Measurements from ENCODE around the gene MAML1. TPM values are rescaled to one million over a fixed set of nuclear protein-coding genes. Genes with fewer than 3 reads are reported as not detected.
"Not testable (repeated sequence)": the region's sequence is repeated elsewhere in the genome, so short reads cannot be mapped to it uniquely, and the experiment has no call there.

The MAML1 gene
- total RNA-seq, 1 experiment from 2014 or later: 42.2 TPM

DNA sequence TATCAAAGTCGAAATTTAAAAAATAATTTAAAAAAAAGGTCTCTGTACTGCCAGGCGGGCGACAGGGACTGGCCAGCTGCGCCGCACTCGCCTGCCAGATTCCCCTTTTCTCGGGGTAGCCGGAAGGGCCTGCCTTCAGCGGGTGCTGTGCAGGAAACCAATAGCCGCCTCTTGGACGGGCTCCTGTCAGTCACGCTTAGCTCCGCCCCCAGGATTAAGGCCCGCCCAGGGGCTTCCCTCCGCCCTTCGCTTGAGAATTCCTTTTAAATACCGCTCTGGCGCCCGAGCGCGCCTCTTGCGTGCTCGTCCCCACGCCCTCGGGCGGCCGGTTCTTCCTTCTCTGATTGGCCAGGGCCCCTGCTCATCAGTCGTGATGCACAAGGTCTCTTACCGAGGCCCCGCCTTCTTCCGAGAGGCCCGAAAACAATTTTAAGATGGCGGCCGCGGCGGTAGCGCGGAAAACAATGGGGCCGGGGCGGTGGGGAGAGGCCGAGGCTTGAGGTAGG is at the start of gene MAML1 (continued):
- TF ChIP-seq, protein P1, sequence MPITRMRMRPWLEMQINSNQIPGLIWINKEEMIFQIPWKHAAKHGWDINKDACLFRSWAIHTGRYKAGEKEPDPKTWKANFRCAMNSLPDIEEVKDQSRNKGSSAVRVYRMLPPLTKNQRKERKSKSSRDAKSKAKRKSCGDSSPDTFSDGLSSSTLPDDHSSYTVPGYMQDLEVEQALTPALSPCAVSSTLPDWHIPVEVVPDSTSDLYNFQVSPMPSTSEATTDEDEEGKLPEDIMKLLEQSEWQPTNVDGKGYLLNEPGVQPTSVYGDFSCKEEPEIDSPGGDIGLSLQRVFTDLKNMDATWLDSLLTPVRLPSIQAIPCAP (CRISPR knock-in tag; IDR thresholded peaks at IDR 0.05): no peak
- TF ChIP-seq, protein P2, sequence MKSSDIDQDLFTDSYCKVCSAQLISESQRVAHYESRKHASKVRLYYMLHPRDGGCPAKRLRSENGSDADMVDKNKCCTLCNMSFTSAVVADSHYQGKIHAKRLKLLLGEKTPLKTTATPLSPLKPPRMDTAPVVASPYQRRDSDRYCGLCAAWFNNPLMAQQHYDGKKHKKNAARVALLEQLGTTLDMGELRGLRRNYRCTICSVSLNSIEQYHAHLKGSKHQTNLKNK (CRISPR knock-in tag; IDR thresholded peaks at IDR 0.05): no peak
- TF ChIP-seq, protein P3, sequence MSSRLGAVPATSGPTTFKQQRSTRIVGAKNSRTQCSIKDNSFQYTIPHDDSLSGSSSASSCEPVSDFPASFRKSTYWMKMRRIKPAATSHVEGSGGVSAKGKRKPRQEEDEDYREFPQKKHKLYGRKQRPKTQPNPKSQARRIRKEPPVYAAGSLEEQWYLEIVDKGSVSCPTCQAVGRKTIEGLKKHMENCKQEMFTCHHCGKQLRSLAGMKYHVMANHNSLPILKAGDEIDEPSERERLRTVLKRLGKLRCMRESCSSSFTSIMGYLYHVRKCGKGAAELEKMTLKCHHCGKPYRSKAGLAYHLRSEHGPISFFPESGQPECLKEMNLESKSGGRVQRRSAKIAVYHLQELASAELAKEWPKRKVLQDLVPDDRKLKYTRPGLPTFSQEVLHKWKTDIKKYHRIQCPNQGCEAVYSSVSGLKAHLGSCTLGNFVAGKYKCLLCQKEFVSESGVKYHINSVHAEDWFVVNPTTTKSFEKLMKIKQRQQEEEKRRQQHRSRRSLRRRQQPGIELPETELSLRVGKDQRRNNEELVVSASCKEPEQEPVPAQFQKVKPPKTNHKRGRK (CRISPR knock-in tag; IDR thresholded peaks at IDR 0.05; ENCODE audit: borderline replicate concordance): no peak
- TF ChIP-seq CREB1 (CRISPR knock-in tag; IDR thresholded peaks at IDR 0.05) (no peak), MYBL2 (CRISPR knock-in tag; IDR thresholded peaks at IDR 0.05) (no peak; the same call in 1 of the 2 replicates), JAZF1 (CRISPR knock-in tag; IDR thresholded peaks at IDR 0.05) (no peak)
- TF ChIP-seq, protein P4, sequence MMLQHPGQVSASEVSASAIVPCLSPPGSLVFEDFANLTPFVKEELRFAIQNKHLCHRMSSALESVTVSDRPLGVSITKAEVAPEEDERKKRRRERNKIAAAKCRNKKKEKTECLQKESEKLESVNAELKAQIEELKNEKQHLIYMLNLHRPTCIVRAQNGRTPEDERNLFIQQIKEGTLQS (CRISPR knock-in tag; conservative IDR thresholded peaks at IDR 0.05): no peak
- TF ChIP-seq, protein P5, sequence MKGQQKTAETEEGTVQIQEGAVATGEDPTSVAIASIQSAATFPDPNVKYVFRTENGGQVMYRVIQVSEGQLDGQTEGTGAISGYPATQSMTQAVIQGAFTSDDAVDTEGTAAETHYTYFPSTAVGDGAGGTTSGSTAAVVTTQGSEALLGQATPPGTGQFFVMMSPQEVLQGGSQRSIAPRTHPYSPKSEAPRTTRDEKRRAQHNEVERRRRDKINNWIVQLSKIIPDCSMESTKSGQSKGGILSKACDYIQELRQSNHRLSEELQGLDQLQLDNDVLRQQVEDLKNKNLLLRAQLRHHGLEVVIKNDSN (CRISPR knock-in tag; IDR thresholded peaks at IDR 0.05): peak; percentile 19; the same call in 1 of the 2 replicates

DNA sequence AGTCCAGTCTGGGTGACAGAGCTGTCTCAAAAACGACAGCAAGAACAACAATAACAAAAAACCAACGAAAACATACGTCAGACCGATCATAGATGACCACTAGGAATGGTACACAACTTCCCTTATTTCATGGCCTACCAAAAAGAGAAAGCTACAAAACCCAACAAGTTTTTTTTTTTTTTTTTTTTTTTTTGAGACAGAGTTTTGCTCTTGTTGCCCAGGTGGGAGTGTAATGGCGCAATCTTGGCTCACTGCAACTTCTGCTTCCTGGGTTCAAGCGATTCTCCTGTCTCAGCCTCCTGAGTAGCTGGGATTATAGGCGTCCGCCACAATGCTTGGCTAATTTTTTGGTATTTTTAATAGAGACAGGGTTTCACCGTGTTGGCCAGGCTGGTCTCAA is 43.4 kb upstream of the MAML1 start:
- CTCF ChIA-PET: not testable (repeated sequence)
- POLR2A ChIA-PET: interaction anchor here (0.6 kb wide), 3 partner anchors 69 to 1433 kb away, joined by 3 read pairs; no protein-coding TSS in a partner anchor

DNA sequence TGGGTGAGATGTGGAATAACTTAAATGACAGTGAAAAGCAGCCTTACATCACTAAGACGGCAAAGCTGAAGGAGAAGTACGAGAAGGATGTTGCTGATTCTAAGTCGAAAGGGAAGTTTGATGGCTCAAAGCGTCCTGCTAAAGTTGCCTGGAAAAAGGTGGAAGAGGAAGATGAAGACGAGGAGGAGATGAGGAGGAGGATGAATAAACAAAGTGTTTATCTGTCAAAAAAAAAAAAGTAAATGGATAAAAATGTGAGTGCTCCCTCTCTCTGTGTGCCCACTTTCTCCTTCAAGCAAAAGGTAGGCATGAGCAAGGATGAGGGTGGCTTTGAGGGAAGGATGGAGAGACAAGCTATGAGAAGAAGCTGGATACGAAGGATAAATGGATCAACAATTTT is 38.1 kb upstream of the MAML1 start:
- POLR2A ChIA-PET: no interaction called here
- Mint-ChIP-seq H3K4me3 (no peak overlapping the region), H3K27me3 (ENCODE audit: low read depth) (no peaks in the 10 kb centered on the region; the same call in 1 of the 2 replicates), H3K27ac (no peak overlapping the region), H3K9me3 (no peaks in the 10 kb centered on the region; the same call in 1 of the 2 replicates), H3K36me3 (no peaks in the 10 kb centered on the region), H3K4me1 (peaks cover 10% of the 10 kb centered on the region)
- no peak for DNase-seq (ENCODE audit: low spot score)
- no peak for ATAC-seq
- TF ChIP-seq, protein P6, sequence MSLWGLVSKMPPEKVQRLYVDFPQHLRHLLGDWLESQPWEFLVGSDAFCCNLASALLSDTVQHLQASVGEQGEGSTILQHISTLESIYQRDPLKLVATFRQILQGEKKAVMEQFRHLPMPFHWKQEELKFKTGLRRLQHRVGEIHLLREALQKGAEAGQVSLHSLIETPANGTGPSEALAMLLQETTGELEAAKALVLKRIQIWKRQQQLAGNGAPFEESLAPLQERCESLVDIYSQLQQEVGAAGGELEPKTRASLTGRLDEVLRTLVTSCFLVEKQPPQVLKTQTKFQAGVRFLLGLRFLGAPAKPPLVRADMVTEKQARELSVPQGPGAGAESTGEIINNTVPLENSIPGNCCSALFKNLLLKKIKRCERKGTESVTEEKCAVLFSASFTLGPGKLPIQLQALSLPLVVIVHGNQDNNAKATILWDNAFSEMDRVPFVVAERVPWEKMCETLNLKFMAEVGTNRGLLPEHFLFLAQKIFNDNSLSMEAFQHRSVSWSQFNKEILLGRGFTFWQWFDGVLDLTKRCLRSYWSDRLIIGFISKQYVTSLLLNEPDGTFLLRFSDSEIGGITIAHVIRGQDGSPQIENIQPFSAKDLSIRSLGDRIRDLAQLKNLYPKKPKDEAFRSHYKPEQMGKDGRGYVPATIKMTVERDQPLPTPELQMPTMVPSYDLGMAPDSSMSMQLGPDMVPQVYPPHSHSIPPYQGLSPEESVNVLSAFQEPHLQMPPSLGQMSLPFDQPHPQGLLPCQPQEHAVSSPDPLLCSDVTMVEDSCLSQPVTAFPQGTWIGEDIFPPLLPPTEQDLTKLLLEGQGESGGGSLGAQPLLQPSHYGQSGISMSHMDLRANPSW (CRISPR knock-in tag; conservative IDR thresholded peaks at IDR 0.05; ENCODE audit: low read depth): no peak
- TF ChIP-seq GABPB1 (CRISPR knock-in tag; IDR thresholded peaks at IDR 0.05): no peak
- no peak for TF ChIP-seq IRF2 (CRISPR knock-in tag; IDR thresholded peaks at IDR 0.05; ENCODE audit: borderline replicate concordance, low read depth)
- TF ChIP-seq, protein P7, sequence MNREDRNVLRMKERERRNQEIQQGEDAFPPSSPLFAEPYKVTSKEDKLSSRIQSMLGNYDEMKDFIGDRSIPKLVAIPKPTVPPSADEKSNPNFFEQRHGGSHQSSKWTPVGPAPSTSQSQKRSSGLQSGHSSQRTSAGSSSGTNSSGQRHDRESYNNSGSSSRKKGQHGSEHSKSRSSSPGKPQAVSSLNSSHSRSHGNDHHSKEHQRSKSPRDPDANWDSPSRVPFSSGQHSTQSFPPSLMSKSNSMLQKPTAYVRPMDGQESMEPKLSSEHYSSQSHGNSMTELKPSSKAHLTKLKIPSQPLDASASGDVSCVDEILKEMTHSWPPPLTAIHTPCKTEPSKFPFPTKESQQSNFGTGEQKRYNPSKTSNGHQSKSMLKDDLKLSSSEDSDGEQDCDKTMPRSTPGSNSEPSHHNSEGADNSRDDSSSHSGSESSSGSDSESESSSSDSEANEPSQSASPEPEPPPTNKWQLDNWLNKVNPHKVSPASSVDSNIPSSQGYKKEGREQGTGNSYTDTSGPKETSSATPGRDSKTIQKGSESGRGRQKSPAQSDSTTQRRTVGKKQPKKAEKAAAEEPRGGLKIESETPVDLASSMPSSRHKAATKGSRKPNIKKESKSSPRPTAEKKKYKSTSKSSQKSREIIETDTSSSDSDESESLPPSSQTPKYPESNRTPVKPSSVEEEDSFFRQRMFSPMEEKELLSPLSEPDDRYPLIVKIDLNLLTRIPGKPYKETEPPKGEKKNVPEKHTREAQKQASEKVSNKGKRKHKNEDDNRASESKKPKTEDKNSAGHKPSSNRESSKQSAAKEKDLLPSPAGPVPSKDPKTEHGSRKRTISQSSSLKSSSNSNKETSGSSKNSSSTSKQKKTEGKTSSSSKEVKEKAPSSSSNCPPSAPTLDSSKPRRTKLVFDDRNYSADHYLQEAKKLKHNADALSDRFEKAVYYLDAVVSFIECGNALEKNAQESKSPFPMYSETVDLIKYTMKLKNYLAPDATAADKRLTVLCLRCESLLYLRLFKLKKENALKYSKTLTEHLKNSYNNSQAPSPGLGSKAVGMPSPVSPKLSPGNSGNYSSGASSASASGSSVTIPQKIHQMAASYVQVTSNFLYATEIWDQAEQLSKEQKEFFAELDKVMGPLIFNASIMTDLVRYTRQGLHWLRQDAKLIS (CRISPR knock-in tag; IDR thresholded peaks at IDR 0.05; ENCODE audit: borderline replicate concordance): no peak
- no peak for TF ChIP-seq ESRRA (CRISPR knock-in tag; IDR thresholded peaks at IDR 0.05; ENCODE audit: borderline replicate concordance)
- no peak for TF ChIP-seq MXD4 (CRISPR knock-in tag; IDR thresholded peaks at IDR 0.05; ENCODE audit: borderline replicate concordance)
- TF ChIP-seq SMAD4 (CRISPR knock-in tag; IDR thresholded peaks at IDR 0.05): no peak
- no peak for TF ChIP-seq TCF7 (CRISPR knock-in tag; IDR thresholded peaks at IDR 0.05; ENCODE audit: low read depth)
- TF ChIP-seq RORB (CRISPR knock-in tag; IDR thresholded peaks at IDR 0.05): no peak
- no peak for TF ChIP-seq NR3C1 (CRISPR knock-in tag; conservative IDR thresholded peaks at IDR 0.05; ENCODE audit: low read depth)
- TF ChIP-seq, protein P8, sequence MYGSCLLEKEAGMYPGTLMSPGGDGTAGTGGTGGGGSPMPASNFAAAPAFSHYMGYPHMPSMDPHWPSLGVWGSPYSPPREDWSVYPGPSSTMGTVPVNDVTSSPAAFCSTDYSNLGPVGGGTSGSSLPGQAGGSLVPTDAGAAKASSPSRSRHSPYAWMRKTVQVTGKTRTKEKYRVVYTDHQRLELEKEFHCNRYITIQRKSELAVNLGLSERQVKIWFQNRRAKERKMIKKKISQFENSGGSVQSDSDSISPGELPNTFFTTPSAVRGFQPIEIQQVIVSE (CRISPR knock-in tag; IDR thresholded peaks at IDR 0.05; ENCODE audit: borderline replicate concordance): no peak
- no peak for TF ChIP-seq KAT7 (CRISPR knock-in tag; IDR thresholded peaks at IDR 0.05; ENCODE audit: borderline replicate concordance)
- CTCF ChIA-PET: interaction anchor here (0.8 to 1.2 kb wide), 5 partner anchors 10 to 108 kb away, joined by 3 to 4 read pairs (median 3); no protein-coding TSS in a partner anchor

More for the DNA sequence above, 43.4 kb upstream of the MAML1 start:
- H3K27me3 Mint-ChIP-seq (ENCODE audit: low read depth); H3K4me1 Mint-ChIP-seq; DNase-seq (ENCODE audit: low spot score); ATAC-seq; H3K36me3 Mint-ChIP-seq; H3K4me3 Mint-ChIP-seq; H3K9me3 Mint-ChIP-seq; H3K27ac Mint-ChIP-seq: not testable (repeated sequence)

Measured in WTC11 (cell line).